Body of pancreas (tissue), 4 donors: ENCODE measurements around the gene TP53AIP1. TPM values are rescaled to one million over a fixed set of nuclear protein-coding genes. Genes with fewer than 3 reads are reported as not detected.

Source experiments
- ATAC-seq: fragments of 150-250 bp; one replicate; pipeline ENCODE4 v1.9.1; 2016
- DNase-seq, 4 donors: peaks; one replicate each; pipeline ENCODE4 v3.0.0-alpha.2; 2019
- H3K27ac ChIP-seq, 4 donors: fragments of 200-600 bp; sonication (generic); 1 replicate in 3 of 4; 2 replicates in 1 of 4; pipeline versions ENCODE4 v1.5.1 to v1.6.1; 2016 to 2019; ENCODE audit warnings: mild to moderate bottlenecking in 1 of 4, mixed read lengths in 1 of 4, moderate library complexity in 1 of 4
- H3K27me3 ChIP-seq, 2 donors: fragments of 200-600 bp; sonication (generic); one replicate each; pipeline ENCODE4 v1.6.0; 2016; ENCODE audit warnings: mild to moderate bottlenecking in 1 of 2
- H3K36me3 ChIP-seq, 2 donors: fragments of 200-600 bp; sonication (generic); replicated peaks in 1 of 2; 2 replicates each; pipeline ENCODE4 v1.5.1; 2016; ENCODE audit warnings: low read depth in 2 of 2; ENCODE audit not compliant: insufficient read depth in 1 of 2
- H3K4me1 ChIP-seq: fragments of 200-600 bp; sonication (generic); one replicate; pipeline ENCODE4 v1.6.0; 2016
- H3K4me3 ChIP-seq, 2 donors: fragments of 200-600 bp; sonication (generic); 1 replicate in 1 of 2; 2 replicates in 1 of 2; pipeline ENCODE4 v1.5.1; 2016 to 2019
- H3K9me3 ChIP-seq, 3 donors: fragments of 200-600 bp; sonication (generic); 1 replicate in 2 of 3; 2 replicates in 1 of 3; pipeline ENCODE4 v1.5.1; 2016
- POLR2A ChIP-seq, 3 donors: fragments of 450-650 bp; IDR thresholded peaks; one replicate each; pipeline ENCODE4 v1.6.1; 2016; ENCODE audit warnings: antibody characterized with exemption in 3 of 3, mild to moderate bottlenecking in 2 of 3
- WGBS, 2 donors: methylation state at CpG; one replicate each; pipeline ENCODE4 v1.1.5; 2017; 5-methylcytosine and 5-hydroxymethylcytosine counted together
- intact Hi-C: fragments of 100-400 bp; cut with DNase I; formaldehyde crosslinking; loops from one replicate; pipeline ENCODE4 v1.15.1; 2023
- total RNA-seq, 2 donors: library from RNA; depleted of rRNA; stranded (reverse); fragments of >200 nt; gene quantifications; one replicate each; pipeline ENCODE4 v1.1.0, GENCODE V29; 2016
- TF ChIP-seq, protein P1 (sequence below), 7 experiments: fragments of 450-650 bp in 4 of 7; fragments of 200-600 bp in 3 of 7; sonication (generic) in 3 of 7; IDR thresholded peaks; one replicate each; pipeline ENCODE4 v1.5.1; 2016 to 2019; ENCODE audit warnings: antibody characterized with exemption in 7 of 7

Gene TP53AIP1
- total RNA-seq, 2 donors from 2014 or later: not detected

GRCh38 chr11:128949791-128950454 is 7.3 kb upstream of the TP53AIP1 start:
- ATAC-seq (peak; percentile 85), DNase-seq (peak; percentile 58 to 75 (median 68))
- intact Hi-C loops: no loop called here

DNA sequence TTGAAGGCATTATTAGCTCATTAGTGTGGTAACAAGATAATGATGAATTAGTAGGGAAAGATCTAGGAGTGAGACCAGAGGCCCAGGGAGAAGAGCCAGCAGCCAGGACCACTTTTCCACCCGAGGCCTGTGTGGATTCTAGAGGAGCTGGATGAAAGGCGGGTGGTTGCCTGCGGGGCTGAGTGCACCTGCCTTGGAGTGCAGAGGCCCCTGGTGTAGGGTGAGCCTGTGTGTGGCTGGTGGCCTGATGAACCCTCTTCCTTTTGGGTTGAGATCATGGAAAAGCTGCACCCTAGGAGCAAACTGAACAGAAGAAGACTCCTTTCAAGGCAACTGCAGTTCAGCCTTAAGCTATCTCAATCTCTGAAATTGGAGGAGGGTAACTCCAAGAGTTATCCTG is 5.9 kb upstream of the TP53AIP1 start:
- TF ChIP-seq, protein P1, sequence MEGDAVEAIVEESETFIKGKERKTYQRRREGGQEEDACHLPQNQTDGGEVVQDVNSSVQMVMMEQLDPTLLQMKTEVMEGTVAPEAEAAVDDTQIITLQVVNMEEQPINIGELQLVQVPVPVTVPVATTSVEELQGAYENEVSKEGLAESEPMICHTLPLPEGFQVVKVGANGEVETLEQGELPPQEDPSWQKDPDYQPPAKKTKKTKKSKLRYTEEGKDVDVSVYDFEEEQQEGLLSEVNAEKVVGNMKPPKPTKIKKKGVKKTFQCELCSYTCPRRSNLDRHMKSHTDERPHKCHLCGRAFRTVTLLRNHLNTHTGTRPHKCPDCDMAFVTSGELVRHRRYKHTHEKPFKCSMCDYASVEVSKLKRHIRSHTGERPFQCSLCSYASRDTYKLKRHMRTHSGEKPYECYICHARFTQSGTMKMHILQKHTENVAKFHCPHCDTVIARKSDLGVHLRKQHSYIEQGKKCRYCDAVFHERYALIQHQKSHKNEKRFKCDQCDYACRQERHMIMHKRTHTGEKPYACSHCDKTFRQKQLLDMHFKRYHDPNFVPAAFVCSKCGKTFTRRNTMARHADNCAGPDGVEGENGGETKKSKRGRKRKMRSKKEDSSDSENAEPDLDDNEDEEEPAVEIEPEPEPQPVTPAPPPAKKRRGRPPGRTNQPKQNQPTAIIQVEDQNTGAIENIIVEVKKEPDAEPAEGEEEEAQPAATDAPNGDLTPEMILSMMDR (IDR thresholded peaks at IDR 0.05): peak in 1 of 7 experiments; percentile 4
- no peak for TF ChIP-seq POLR2A (IDR thresholded peaks at IDR 0.05)
- intact Hi-C loops: no loop called here
- ATAC-seq (no peak), DNase-seq (no peak)
- 51 to 95% methylated on average over 3 of the region's 3 CpGs for WGBS, 2 donors
- no peaks in the 10 kb centered on the region for H3K27me3 ChIP-seq
- H3K27ac ChIP-seq: no peak overlapping the region
- no peaks in the 10 kb centered on the region for H3K9me3 ChIP-seq
- no peaks in the 10 kb centered on the region for H3K36me3 ChIP-seq
- peaks cover 10% of the 10 kb centered on the region for H3K4me1 ChIP-seq
- no peak overlapping the region for H3K4me3 ChIP-seq

More at GRCh38 chr11:128949791-128950454, 7.3 kb upstream of the TP53AIP1 start:
- no peaks in the 10 kb centered on the region for H3K27me3 ChIP-seq
- no peaks in the 10 kb centered on the region for H3K9me3 ChIP-seq
- no peaks in the 10 kb centered on the region for H3K36me3 ChIP-seq
- TF ChIP-seq POLR2A (IDR thresholded peaks at IDR 0.05): no peak
- TF ChIP-seq, protein P1 (IDR thresholded peaks at IDR 0.05): no peak
- H3K4me1 ChIP-seq: peaks cover 10% of the 10 kb centered on the region
- H3K4me3 ChIP-seq: no peak overlapping the region
- 32 to 41% methylated on average over 13 of the region's 13 CpGs for WGBS, 2 donors
- H3K27ac ChIP-seq: no peak overlapping the region

DNA sequence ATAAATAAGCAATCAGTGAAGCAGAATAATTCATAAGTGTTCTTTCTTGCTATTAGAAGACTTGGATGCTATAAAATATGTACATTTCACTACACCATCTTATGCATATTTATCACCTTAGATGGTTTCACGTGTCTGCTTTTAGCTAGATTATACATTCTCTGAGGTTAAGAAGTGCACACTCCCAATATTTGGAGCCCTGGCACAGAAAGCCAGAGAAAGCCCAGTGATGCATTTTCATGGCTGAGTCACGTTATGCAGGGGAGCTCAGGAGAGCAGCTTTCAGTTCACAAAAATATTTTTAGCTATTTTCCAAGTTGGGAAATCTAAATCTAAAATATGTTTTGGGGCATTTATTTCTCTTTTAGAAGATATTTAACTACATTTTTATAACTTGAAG is 5.1 kb upstream of the TP53AIP1 start:
- 89 to 94% methylated on average over 2 of the region's 2 CpGs for WGBS, 2 donors
- Histone ChIP-seq H3K4me1 (peaks cover 10% of the 10 kb centered on the region), H3K27me3 (no peaks in the 10 kb centered on the region), H3K4me3 (no peak overlapping the region), H3K9me3 (no peaks in the 10 kb centered on the region), H3K36me3 (no peaks in the 10 kb centered on the region), H3K27ac (no peak overlapping the region)
- intact Hi-C loops: no loop called here
- TF ChIP-seq POLR2A (IDR thresholded peaks at IDR 0.05): no peak
- TF ChIP-seq, protein P1 (IDR thresholded peaks at IDR 0.05): no peak
- ATAC-seq (no peak), DNase-seq (no peak)

GRCh38 chr11:128946648-128947047 is 4.0 kb upstream of the TP53AIP1 start:
- TF ChIP-seq, protein P1 (IDR thresholded peaks at IDR 0.05): no peak
- no peak for TF ChIP-seq POLR2A (IDR thresholded peaks at IDR 0.05)
- ATAC-seq (no peak), DNase-seq (no peak)
- no peak overlapping the region for H3K4me3 ChIP-seq
- 22 to 26% methylated on average over 2 of the region's 2 CpGs for WGBS, 2 donors
- H3K9me3 ChIP-seq: no peaks in the 10 kb centered on the region
- no peak overlapping the region for H3K27ac ChIP-seq
- H3K4me1 ChIP-seq: peaks cover 10% of the 10 kb centered on the region
- H3K27me3 ChIP-seq: no peaks in the 10 kb centered on the region
- intact Hi-C loops: no loop called here
- no peaks in the 10 kb centered on the region for H3K36me3 ChIP-seq

GRCh38 chr11:128943428-128943976 is 831 bp upstream of the TP53AIP1 start:
- WGBS, 2 donors: 79 to 85% methylated on average over 16 of the region's 16 CpGs
- intact Hi-C loops: no loop called here
- no peak for DNase-seq

More at GRCh38 chr11:128943428-128943976, 831 bp upstream of the TP53AIP1 start:
- H3K4me1 ChIP-seq: no peaks in the 10 kb centered on the region
- H3K36me3 ChIP-seq: no peaks in the 10 kb centered on the region
- no peak for TF ChIP-seq POLR2A (IDR thresholded peaks at IDR 0.05)
- TF ChIP-seq, protein P1 (IDR thresholded peaks at IDR 0.05): no peak
- no peak overlapping the region for H3K27ac ChIP-seq
- H3K27me3 ChIP-seq: no peaks in the 10 kb centered on the region
- H3K9me3 ChIP-seq: no peaks in the 10 kb centered on the region
- no peak overlapping the region for H3K4me3 ChIP-seq
- no peak for ATAC-seq
